Heart right ventricle (tissue), 16 donors: ENCODE measurements around the gene TFEC. TPM values are rescaled to one million over a fixed set of nuclear protein-coding genes. Genes with fewer than 3 reads are reported as not detected.

ENCODE experiments used
- ATAC-seq, 8 donors: fragments of 200-7000 bp; cut with Tn5 transposase; one replicate each; pipeline ENCODE4 v1.9.1; 2020; ENCODE audit warnings: mild to moderate bottlenecking in 8 of 8, moderate library complexity in 8 of 8, moderate number of reproducible peaks in 1 of 8
- DNase-seq, 2 donors: peaks; one replicate each; pipeline ENCODE4 v3.0.0-alpha.2; 2020
- H3K27ac ChIP-seq, 10 donors: fragments of 200-600 bp; sonication (generic) in 2 of 10; one replicate each; pipeline versions ENCODE4 v1.5.0 to v1.8.0; 2020 to 2022; ENCODE audit warnings: mild to moderate bottlenecking in 3 of 10
- H3K27me3 ChIP-seq, 7 donors: fragments of 200-600 bp; one replicate each; pipeline ENCODE4 v1.8.0; 2021 to 2022; ENCODE audit warnings: mild to moderate bottlenecking in 2 of 7
- H3K36me3 ChIP-seq, 9 donors: fragments of 200-600 bp; sonication (generic) in 1 of 9; one replicate each; pipeline versions ENCODE4 v1.5.0 to v1.8.0; 2020 to 2022; ENCODE audit warnings: mild to moderate bottlenecking in 2 of 9
- H3K4me1 ChIP-seq, 9 donors: fragments of 200-600 bp; sonication (generic) in 1 of 9; one replicate each; pipeline versions ENCODE4 v1.5.0 to v1.8.0; 2020 to 2022; ENCODE audit warnings: mild to moderate bottlenecking in 4 of 9
- H3K4me3 ChIP-seq, 10 donors: fragments of 200-600 bp; sonication (generic) in 2 of 10; one replicate each; pipeline versions ENCODE4 v1.5.0 to v1.8.0; 2020 to 2022; ENCODE audit warnings: mild to moderate bottlenecking in 7 of 10, moderate library complexity in 2 of 10
- H3K9me3 ChIP-seq, 11 donors: fragments of 200-600 bp in 10 of 11; sonication (generic) in 2 of 11; one replicate each; pipeline versions ENCODE4 v1.5.0 to v1.8.0; 2013 to 2022; ENCODE audit warnings: mild to moderate bottlenecking in 2 of 11, control low read depth in 1 of 11, moderate library complexity in 1 of 11
- CTCF ChIP-seq, 9 donors: fragments of 200-600 bp; sonication (generic) in 2 of 9; IDR thresholded peaks; one replicate each; pipeline versions ENCODE4 v1.5.0 to v1.8.0; 2021 to 2022; ENCODE audit warnings: antibody characterized with exemption in 9 of 9, mild to moderate bottlenecking in 5 of 9, moderate library complexity in 1 of 9
- WGBS, 2 donors: extraction: QIAGEN DNeasy Blood & Tissue Kit; methylation state at CpG; one replicate each; pipeline ENCODE4 v1.1.7; 2013; ENCODE audit warnings: inconsistent platforms in 1 of 2; 5-methylcytosine and 5-hydroxymethylcytosine counted together
- intact Hi-C, 10 donors: fragments of 100-400 bp; cut with DNase I; formaldehyde crosslinking; loops; one replicate each; pipeline versions ENCODE4 v1.11.1 to v1.14.2; 2022
- long read RNA-seq, 3 donors: library from polyadenylated mRNA; unstranded; transcript quantifications; one replicate each; pipeline ENCODE4 v2.0.0, GENCODE V29; 2020 to 2021
- polyA plus RNA-seq, 2 donors: library from polyadenylated mRNA; stranded (reverse); fragments of 200-250 nt; gene quantifications; one replicate each; pipeline ENCODE4 v1.2.3, GENCODE V29; 2013
- total RNA-seq, 10 donors: library from RNA; stranded (reverse); fragmentation: NEBNext Ultra II Directional in 3 of 10; extraction: Animal tissue kit (Norgen Biotek cat#: 25700) in 3 of 10; gene quantifications; one replicate each; pipeline versions ENCODE4 v1.2.1 to v1.2.4, GENCODE V29; 2021 to 2023
- donor health status: Arrhythmogenic right ventricular cardiomyopathy.
- donor health status: ischemic (EF 13 %, LVEDD 7.1; RV severe dilation, severe dysfunction).
- donor health status: healthy with polysubstance abuse.
- donor health status: DM: no; HTN: yes; CAD: no.
- donor health status: DM: no; HTN: no; CAD: no.
- donor health status: ischemic (EF 25% LVEDD 6.9; RV normal size, moderate dysfunction).
- donor health status: ischemic (EF 25% LVEDD 5.7; RV mildly dilated, moderate dysfunction).
- donor health status: healthy.
- donor health status: DM: yes; HTN: yes; CAD: no.
- donor health status: Ischemic cardiomyopathy.
- donor health status: ischemic (EF 35%, LVEDD 5.7; RV mildly dilated, moderate dysfunction).
- donor health status: nonischemic (EF 11% LVEDD 7.7; RV severe dilation, severe dysfunction).
- donor health status: DM: yes; HTN: yes; CAD: no.
- donor health status: PGD.
- donor health status: ischemic (EF 29% LVEDD 5.4; RV normal size, mild dysfunction).
- donor health status: nonischemic (EF 23%, LVEDD 6.1; RV moderate dilation, normal function).

The TFEC gene
- total RNA-seq (10 to 100 TPM in 1 of 10 donors, 1 to 10 TPM in 2, under 1 TPM in 7; 0.37 to 12.4 (median 0.70) TPM), polyA plus RNA-seq (1 to 10 TPM in 1 of 2 donors, under 1 TPM in 1; 0.28 to 2.3 TPM)
- long read RNA-seq, donor 1, result 0 reads
- long read RNA-seq, donor 2, result 0 reads
- long read RNA-seq, donor 3, partial matches to known transcripts, result 0 of 2 reads
- long read RNA-seq, donor 3, other reads (novel, unspliced or antisense), result 1 of 2 reads

GRCh38 chr7:116030651-116031276, at the start of gene TFEC:
TSS of gene TFEC (minus strand) at chr7:116030763. CDS start at chr7:115984441, 46,322 bp downstream.
- Histone ChIP-seq H3K27me3 (no peaks in the 10 kb centered on the region), H3K4me3 (peak within 1 kb of the TSS in 5 of 10 donors; percentile 1 to 47 (median 17)), H3K9me3 (no peaks in the 10 kb centered on the region), H3K27ac (peak within 1 kb of the TSS in 1 of 10 donors; percentile 70), H3K4me1 (peaks cover 0 to 25% (median 0%) of the 10 kb centered on the region in 9 donors), H3K36me3 (no peaks in the 10 kb centered on the region)
- ATAC-seq, result peak in 3 of 8 donors; percentile 19 to 30 (median 25)
- no peak for DNase-seq
- 27 to 30% methylated on average over 3 of the region's 3 CpGs for WGBS, 2 donors
- intact Hi-C loops, result no loop called here
- no peak for TF ChIP-seq CTCF (IDR thresholded peaks at IDR 0.05)

- WGBS, 2 donors, result 78 to 89% methylated on average over 5 of the region's 5 CpGs
- Histone ChIP-seq H3K36me3 (no peaks in the 10 kb centered on the region), H3K9me3 (peaks cover 0 to 18% (median 0%) of the 10 kb centered on the region in 11 donors), H3K4me3 (no peak overlapping the region), H3K4me1 (no peaks in the 10 kb centered on the region), H3K27ac (no peak overlapping the region), H3K27me3 (no peaks in the 10 kb centered on the region)
- intact Hi-C loops, result no loop called here
- no peak for ATAC-seq
- DNase-seq, result no peak
- no peak for TF ChIP-seq CTCF (IDR thresholded peaks at IDR 0.05)
Measured at GRCh38 chr7:116075351-116076145, 45.0 kb upstream of the TFEC start.

GRCh38 chr7:116071629-116072028, 41.1 kb upstream of the TFEC start:
- Histone ChIP-seq H3K9me3 (no peaks in the 10 kb centered on the region), H3K4me1 (no peaks in the 10 kb centered on the region), H3K36me3 (no peaks in the 10 kb centered on the region), H3K27ac (no peak overlapping the region), H3K27me3 (no peaks in the 10 kb centered on the region), H3K4me3 (no peak overlapping the region)
- intact Hi-C loops, result no loop called here
- TF ChIP-seq CTCF (IDR thresholded peaks at IDR 0.05), result no peak
- no peak for DNase-seq
- ATAC-seq, result no peak

- WGBS, 2 donors, result 65 to 78% methylated on average over 1 of the region's 1 CpG
- no peak overlapping the region for H3K27ac ChIP-seq
- DNase-seq (no peak), ATAC-seq (no peak)
- H3K4me3 ChIP-seq, result no peak overlapping the region
- H3K9me3 ChIP-seq, result peaks cover 0 to 5% (median 0%) of the 10 kb centered on the region in 11 donors
- H3K36me3 ChIP-seq, result no peaks in the 10 kb centered on the region
- H3K27me3 ChIP-seq, result no peaks in the 10 kb centered on the region
- no peak for TF ChIP-seq CTCF (IDR thresholded peaks at IDR 0.05)
- H3K4me1 ChIP-seq, result no peaks in the 10 kb centered on the region
- intact Hi-C loops, result no loop called here
Measured at GRCh38 chr7:116064179-116064578, 33.6 kb upstream of the TFEC start.
